HepG2 (cell line): ENCODE results near the gene CCDC34. TPM values are rescaled to one million over a fixed set of nuclear protein-coding genes. Genes with fewer than 3 reads are reported as not detected.

Experiments
- ATAC-seq: fragments of 200-7000 bp; cut with Tn5 transposase; 3 replicates; pipeline ENCODE4 v1.9.1; 2020; ENCODE audit warnings: mild to moderate bottlenecking, moderate library complexity
- BruUV-seq: library from RNA; stranded (reverse); fragments of 400-500 nt; replicated peaks from 2 replicates; lab custom pipeline; 2021; lab: Mats Ljungman, UMichigan
- CTCF ChIA-PET: fragments of 300-600 bp; formaldehyde crosslinking; extraction: SDS; loops from one replicate; lab custom pipeline; 2021; ENCODE audit warnings: low total read pairs, inconsistent platforms, low intra/inter-chr PET ratio; lab: Yijun Ruan, JAX
- POLR2A ChIA-PET: fragments of 350-600 bp; sonication (Branson Sonifier 250); formaldehyde crosslinking; loops from one replicate; lab custom pipeline; 2020; ENCODE audit warnings: antibody characterized with exemption, inconsistent platforms; lab: Yijun Ruan, JAX
- DNase-seq: peaks from one replicate; pipeline ENCODE4 v3.0.0-alpha.2; 2015; ENCODE audit warnings: low spot score
- FAIRE-seq: peaks from 3 replicates; lab custom pipeline; 2011; peaks lifted over from hg19 to GRCh38; lab: Jason Lieb, UNC
- H2AFZ ChIP-seq: one replicate; pipeline ENCODE4 v1.6.1; 2011; ENCODE audit warnings: low read length, inconsistent platforms
- H3K27ac ChIP-seq: fragments of 300-600 bp; 3 replicates; pipeline ENCODE4 v1.8.0; 2011; ENCODE audit warnings: mixed run types, mild to moderate bottlenecking, mixed read lengths, low read length, inconsistent platforms; ENCODE audit not compliant: insufficient read depth; ENCODE audit errors: extremely low read length
- H3K27me3 ChIP-seq, 2 experiments: fragments of 200-600 bp in 1 of 2; 2 replicates in 1 of 2; 3 replicates in 1 of 2; pipeline versions ENCODE4 v1.6.0 to v1.8.0; 2011; ENCODE audit warnings: low read length in 2 of 2, mild to moderate bottlenecking in 2 of 2, moderate library complexity in 2 of 2, inconsistent platforms in 1 of 2; ENCODE audit not compliant: insufficient read depth in 2 of 2, control insufficient read depth in 1 of 2
- H3K36me3 ChIP-seq, 2 experiments: fragments of 200-600 bp in 1 of 2; replicated peaks in 1 of 2; 2 replicates in 1 of 2; 3 replicates in 1 of 2; pipeline versions ENCODE4 v1.5.1 to v1.8.0; 2011; ENCODE audit warnings: low read length in 2 of 2, inconsistent platforms in 1 of 2; ENCODE audit not compliant: insufficient read depth in 2 of 2, control insufficient read depth in 1 of 2
- H3K4me1 ChIP-seq: 2 replicates; pipeline ENCODE4 v1.5.1; 2012; ENCODE audit warnings: low read length, inconsistent platforms; ENCODE audit not compliant: insufficient read depth
- H3K4me2 ChIP-seq: 2 replicates; pipeline ENCODE4 v1.6.0; 2011; ENCODE audit warnings: low read depth, low read length, inconsistent platforms
- H3K4me3 ChIP-seq, 3 experiments: fragments of 200-600 bp in 1 of 3; sonication (generic), shearing (Covaris generic) in 1 of 3; replicated peaks in 1 of 3; 2 replicates each; pipeline ENCODE4 v1.5.1; 2011 to 2016; ENCODE audit warnings: low read length in 3 of 3, inconsistent platforms in 2 of 3, low read depth in 2 of 3, mild to moderate bottlenecking in 2 of 3, control low read depth in 1 of 3, mixed read lengths in 1 of 3; ENCODE audit not compliant: insufficient read depth in 1 of 3
- H3K79me2 ChIP-seq: one replicate; pipeline ENCODE4 v1.6.1; 2011; ENCODE audit warnings: low read length, inconsistent platforms; ENCODE audit not compliant: insufficient read depth
- H3K9ac ChIP-seq: 2 replicates; pipeline ENCODE4 v1.6.0; 2011; ENCODE audit warnings: mild to moderate bottlenecking, low read depth, low read length, inconsistent platforms; ENCODE audit not compliant: insufficient read depth
- H3K9me3 ChIP-seq: 2 replicates; pipeline ENCODE4 v1.5.1; 2012; ENCODE audit warnings: mild to moderate bottlenecking, low read length
- H4K20me1 ChIP-seq: 2 replicates; pipeline ENCODE4 v1.6.0; 2011; ENCODE audit warnings: inconsistent platforms, mild to moderate bottlenecking, low read length, moderate library complexity; ENCODE audit not compliant: insufficient read depth
- CHCHD3 ChIP-seq: sonication (generic); formaldehyde crosslinking; IDR thresholded peaks from 2 replicates; pipeline ENCODE4 v1.8.0; 2022; ENCODE audit warnings: mild to moderate bottlenecking, missing genetic modification reagents, moderate library complexity
- CREM ChIP-seq, 2 experiments: sonication (generic) in 1 of 2; formaldehyde crosslinking in 1 of 2; IDR thresholded peaks; 2 replicates each; pipeline versions ENCODE4 v1.4.0 to v1.6.1; 2016 to 2020; ENCODE audit warnings: antibody characterized with exemption in 1 of 2, mild to moderate bottlenecking in 1 of 2, missing genetic modification reagents in 1 of 2
- FOXO1 ChIP-seq: sonication (generic); formaldehyde crosslinking; IDR thresholded peaks from 2 replicates; pipeline ENCODE4 v1.4.0; 2020; ENCODE audit warnings: missing genetic modification reagents
- GLI4 ChIP-seq: sonication (generic); formaldehyde crosslinking; IDR thresholded peaks from 2 replicates; pipeline ENCODE4 v1.5.1; 2020; ENCODE audit warnings: missing genetic modification reagents, mild to moderate bottlenecking, moderate library complexity, borderline replicate concordance
- HNRNPH1 ChIP-seq: fragments of 200-400 bp; formaldehyde crosslinking; optimal IDR thresholded peaks from 2 replicates; pipeline ENCODE3; 2017; ENCODE audit warnings: mild to moderate bottlenecking, low read depth, low read length
- MEF2D ChIP-seq: sonication (generic); formaldehyde crosslinking; IDR thresholded peaks from 2 replicates; pipeline ENCODE4 v1.5.1; 2020; ENCODE audit warnings: mild to moderate bottlenecking, missing genetic modification reagents
- RXRB ChIP-seq: IDR thresholded peaks from 2 replicates; pipeline ENCODE4 v1.6.1; 2016; ENCODE audit warnings: borderline replicate concordance, missing genetic modification reagents, missing compliant biosample characterization
- SOX5 ChIP-seq: IDR thresholded peaks from 2 replicates; pipeline ENCODE4 v1.6.1; 2016; ENCODE audit warnings: borderline replicate concordance
- SYNCRIP ChIP-seq: fragments of 200-400 bp; formaldehyde crosslinking; IDR thresholded peaks from 2 replicates; pipeline ENCODE4 v1.6.1; 2018; ENCODE audit warnings: mild to moderate bottlenecking, low read depth, low read length; ENCODE audit not compliant: insufficient read depth
- ZBTB21 ChIP-seq: sonication (generic); formaldehyde crosslinking; IDR thresholded peaks from 2 replicates; pipeline ENCODE4 v1.4.0; 2020; ENCODE audit warnings: missing genetic modification reagents
- ZFY ChIP-seq: sonication (generic); formaldehyde crosslinking; IDR thresholded peaks from 2 replicates; pipeline ENCODE4 v1.4.0; 2020; ENCODE audit warnings: missing genetic modification reagents
- ZNF274 ChIP-seq: sonication (generic); formaldehyde crosslinking; IDR thresholded peaks from 2 replicates; pipeline ENCODE4 v1.5.1; 2020; ENCODE audit warnings: mild to moderate bottlenecking, missing genetic modification reagents
- ZNF333 ChIP-seq: sonication (generic); formaldehyde crosslinking; IDR thresholded peaks from 2 replicates; pipeline ENCODE4 v1.4.0; 2020; ENCODE audit warnings: mild to moderate bottlenecking, missing genetic modification reagents, borderline replicate concordance
- ZNF431 ChIP-seq: sonication (generic); formaldehyde crosslinking; IDR thresholded peaks from 2 replicates; pipeline ENCODE4 v1.9.0; 2022; ENCODE audit warnings: missing genetic modification reagents, low read depth, mild to moderate bottlenecking, borderline replicate concordance
- ZNF614 ChIP-seq: IDR thresholded peaks from 2 replicates; pipeline ENCODE4 v1.6.1; 2018; ENCODE audit warnings: missing biosample characterization, missing genetic modification reagents, inconsistent platforms, borderline replicate concordance
- ZNF704 ChIP-seq: sonication (generic); formaldehyde crosslinking; IDR thresholded peaks from 2 replicates; pipeline ENCODE4 v1.8.1; 2023; ENCODE audit warnings: mild to moderate bottlenecking, inconsistent platforms, moderate library complexity, missing genetic modification reagents, borderline replicate concordance
- WGBS: methylation state at CpG from one replicate; pipeline ENCODE4 v1.1.6; 2017; ENCODE audit warnings: low lambda C conversion rate; 5-methylcytosine and 5-hydroxymethylcytosine counted together
- in situ Hi-C: cut with HindIII; loops from 2 replicates; pipeline ENCODE4 v1.10.0; 2017; ENCODE audit warnings: low pct_unique_long_range_greater_than_20kb; ENCODE audit not compliant: extremely low pct_ligation_motif_present
- intact Hi-C: fragments of 100-400 bp; cut with micrococcal nuclease; formaldehyde crosslinking; loops from one replicate; pipeline ENCODE4 v1.10.0; 2022; ENCODE audit not compliant: unreplicated experiment
- polyA plus RNA-seq, 8 experiments: library from polyadenylated mRNA; depleted of rRNA in 3 of 8; stranded (reverse) in 7 of 8; unstranded in 1 of 8; fragments of >200 nt; fragmentation: Illumina TruSeq in 4 of 8; extraction: Trizol in 4 of 8; gene quantifications; 2 replicates each; pipeline versions ENCODE4 v1.2.1 to v1.2.3, GENCODE V29; 2011 to 2016; ENCODE audit warnings: low read depth in 4 of 8, missing spikeins in 1 of 8, mixed read lengths in 1 of 8; ENCODE audit not compliant: insufficient read depth in 1 of 8
- total RNA-seq, 5 experiments: library from RNA; depleted of rRNA; stranded (reverse); fragments of >200 nt; fragmentation: Illumina TruSeq; extraction: Trizol; gene quantifications; 2 replicates each; pipeline ENCODE4 v1.2.3, GENCODE V29; 2016; ENCODE audit warnings: low read depth in 1 of 5
- TF ChIP-seq, protein P1 (sequence below): IDR thresholded peaks from 2 replicates; pipeline ENCODE4 v1.4.0; 2020; ENCODE audit warnings: mild to moderate bottlenecking, missing genetic modification reagents
- TF ChIP-seq, protein P2 (sequence below): sonication (generic); formaldehyde crosslinking; IDR thresholded peaks from 2 replicates; pipeline ENCODE4 v1.8.0; 2022; ENCODE audit warnings: missing genetic modification reagents, mild to moderate bottlenecking, borderline replicate concordance
- TF ChIP-seq, protein P3 (sequence below): sonication (generic); formaldehyde crosslinking; IDR thresholded peaks from 2 replicates; pipeline ENCODE4 v1.8.0; 2022; ENCODE audit warnings: missing genetic modification reagents, low read depth, mild to moderate bottlenecking, borderline replicate concordance

Gene CCDC34
- total and polyA plus RNA-seq, 2 of the 13 experiments (the other 11 are each of a cell fraction or from before 2014, with no cell fraction given): 7.6 to 34.3 TPM

- no peak overlapping the region for H3K4me3 ChIP-seq
- ChIA-PET CTCF (no interaction called here), POLR2A (interaction anchor here (1.3 kb wide), 1 partner anchor 169 kb away, joined by 3 read pairs; the partner anchor contains the start of gene LGR4)
- no peak for FAIRE-seq
- H4K20me1 ChIP-seq: no peaks in the 10 kb centered on the region
- H2AFZ ChIP-seq: no peak overlapping the region
- no peak overlapping the region for H3K9ac ChIP-seq
- WGBS: 38% methylated on average over 5 of the region's 5 CpGs
- H3K4me2 ChIP-seq: peak overlapping the region; percentile 41
- H3K27me3 ChIP-seq: no peaks in the 10 kb centered on the region
- peak; percentile 78 for ATAC-seq
- BruUV-seq: no TSS peak
- peaks cover 17% of the 10 kb centered on the region for H3K4me1 ChIP-seq
- H3K27ac ChIP-seq: no peak overlapping the region
- H3K36me3 ChIP-seq: no peaks in the 10 kb centered on the region
- DNase-seq: peak; percentile 37
- no peaks in the 10 kb centered on the region for H3K79me2 ChIP-seq
- in situ Hi-C loops: loop anchor here (10.0 kb wide), 1 partner anchor 119 kb away; no protein-coding TSS in a partner anchor
- intact Hi-C loops: no loop called here
- H3K9me3 ChIP-seq: no peaks in the 10 kb centered on the region
- TF ChIP-seq, protein P1, sequence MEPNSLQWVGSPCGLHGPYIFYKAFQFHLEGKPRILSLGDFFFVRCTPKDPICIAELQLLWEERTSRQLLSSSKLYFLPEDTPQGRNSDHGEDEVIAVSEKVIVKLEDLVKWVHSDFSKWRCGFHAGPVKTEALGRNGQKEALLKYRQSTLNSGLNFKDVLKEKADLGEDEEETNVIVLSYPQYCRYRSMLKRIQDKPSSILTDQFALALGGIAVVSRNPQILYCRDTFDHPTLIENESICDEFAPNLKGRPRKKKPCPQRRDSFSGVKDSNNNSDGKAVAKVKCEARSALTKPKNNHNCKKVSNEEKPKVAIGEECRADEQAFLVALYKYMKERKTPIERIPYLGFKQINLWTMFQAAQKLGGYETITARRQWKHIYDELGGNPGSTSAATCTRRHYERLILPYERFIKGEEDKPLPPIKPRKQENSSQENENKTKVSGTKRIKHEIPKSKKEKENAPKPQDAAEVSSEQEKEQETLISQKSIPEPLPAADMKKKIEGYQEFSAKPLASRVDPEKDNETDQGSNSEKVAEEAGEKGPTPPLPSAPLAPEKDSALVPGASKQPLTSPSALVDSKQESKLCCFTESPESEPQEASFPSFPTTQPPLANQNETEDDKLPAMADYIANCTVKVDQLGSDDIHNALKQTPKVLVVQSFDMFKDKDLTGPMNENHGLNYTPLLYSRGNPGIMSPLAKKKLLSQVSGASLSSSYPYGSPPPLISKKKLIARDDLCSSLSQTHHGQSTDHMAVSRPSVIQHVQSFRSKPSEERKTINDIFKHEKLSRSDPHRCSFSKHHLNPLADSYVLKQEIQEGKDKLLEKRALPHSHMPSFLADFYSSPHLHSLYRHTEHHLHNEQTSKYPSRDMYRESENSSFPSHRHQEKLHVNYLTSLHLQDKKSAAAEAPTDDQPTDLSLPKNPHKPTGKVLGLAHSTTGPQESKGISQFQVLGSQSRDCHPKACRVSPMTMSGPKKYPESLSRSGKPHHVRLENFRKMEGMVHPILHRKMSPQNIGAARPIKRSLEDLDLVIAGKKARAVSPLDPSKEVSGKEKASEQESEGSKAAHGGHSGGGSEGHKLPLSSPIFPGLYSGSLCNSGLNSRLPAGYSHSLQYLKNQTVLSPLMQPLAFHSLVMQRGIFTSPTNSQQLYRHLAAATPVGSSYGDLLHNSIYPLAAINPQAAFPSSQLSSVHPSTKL (CRISPR knock-in tag): 0 out of 2 replicates have a peak, but pooled peaks have one; percentile 41
- TF ChIP-seq HNRNPH1 (no peak), SOX5 (CRISPR knock-in tag) (peak; percentile 80), CHCHD3 (no peak), MEF2D (no peak), SYNCRIP (no peak), ZFY (CRISPR knock-in tag) (peak; percentile 29; the same call in 1 of the 2 replicates), FOXO1 (CRISPR knock-in tag) (no peak), ZBTB21 (CRISPR knock-in tag) (no peak), ZNF333 (CRISPR knock-in tag) (no peak), RXRB (CRISPR knock-in tag) (0 out of 2 replicates have a peak, but pooled peaks have one; percentile 22), ZNF704 (CRISPR knock-in tag) (no peak), GLI4 (CRISPR knock-in tag) (no peak), ZNF274 (CRISPR knock-in tag) (no peak), ZNF614 (CRISPR knock-in tag) (no peak), CREM (IDR thresholded peaks at IDR 0.05) (no peak), CREM (CRISPR knock-in tag; IDR thresholded peaks at IDR 0.05) (no peak), ZNF431 (no peak)
- TF ChIP-seq, protein P2, sequence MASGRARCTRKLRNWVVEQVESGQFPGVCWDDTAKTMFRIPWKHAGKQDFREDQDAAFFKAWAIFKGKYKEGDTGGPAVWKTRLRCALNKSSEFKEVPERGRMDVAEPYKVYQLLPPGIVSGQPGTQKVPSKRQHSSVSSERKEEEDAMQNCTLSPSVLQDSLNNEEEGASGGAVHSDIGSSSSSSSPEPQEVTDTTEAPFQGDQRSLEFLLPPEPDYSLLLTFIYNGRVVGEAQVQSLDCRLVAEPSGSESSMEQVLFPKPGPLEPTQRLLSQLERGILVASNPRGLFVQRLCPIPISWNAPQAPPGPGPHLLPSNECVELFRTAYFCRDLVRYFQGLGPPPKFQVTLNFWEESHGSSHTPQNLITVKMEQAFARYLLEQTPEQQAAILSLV (CRISPR knock-in tag): no peak
- TF ChIP-seq, protein P3, sequence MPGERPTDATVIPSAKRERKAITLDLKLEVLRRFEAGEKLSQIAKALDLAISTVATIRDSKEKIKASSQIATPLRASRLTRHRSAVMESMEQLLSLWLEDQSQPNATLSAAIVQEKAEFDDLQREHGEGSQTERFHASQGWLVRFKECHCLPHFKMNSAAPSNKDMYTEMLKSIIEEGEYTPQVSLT (CRISPR knock-in tag): no peak
Measured at GRCh38 chr11:27303903-27304302, 59.1 kb downstream of the CCDC34 start.
